ENCODE results near the gene CHRNB2.

The CHRNB2 gene

DNA sequence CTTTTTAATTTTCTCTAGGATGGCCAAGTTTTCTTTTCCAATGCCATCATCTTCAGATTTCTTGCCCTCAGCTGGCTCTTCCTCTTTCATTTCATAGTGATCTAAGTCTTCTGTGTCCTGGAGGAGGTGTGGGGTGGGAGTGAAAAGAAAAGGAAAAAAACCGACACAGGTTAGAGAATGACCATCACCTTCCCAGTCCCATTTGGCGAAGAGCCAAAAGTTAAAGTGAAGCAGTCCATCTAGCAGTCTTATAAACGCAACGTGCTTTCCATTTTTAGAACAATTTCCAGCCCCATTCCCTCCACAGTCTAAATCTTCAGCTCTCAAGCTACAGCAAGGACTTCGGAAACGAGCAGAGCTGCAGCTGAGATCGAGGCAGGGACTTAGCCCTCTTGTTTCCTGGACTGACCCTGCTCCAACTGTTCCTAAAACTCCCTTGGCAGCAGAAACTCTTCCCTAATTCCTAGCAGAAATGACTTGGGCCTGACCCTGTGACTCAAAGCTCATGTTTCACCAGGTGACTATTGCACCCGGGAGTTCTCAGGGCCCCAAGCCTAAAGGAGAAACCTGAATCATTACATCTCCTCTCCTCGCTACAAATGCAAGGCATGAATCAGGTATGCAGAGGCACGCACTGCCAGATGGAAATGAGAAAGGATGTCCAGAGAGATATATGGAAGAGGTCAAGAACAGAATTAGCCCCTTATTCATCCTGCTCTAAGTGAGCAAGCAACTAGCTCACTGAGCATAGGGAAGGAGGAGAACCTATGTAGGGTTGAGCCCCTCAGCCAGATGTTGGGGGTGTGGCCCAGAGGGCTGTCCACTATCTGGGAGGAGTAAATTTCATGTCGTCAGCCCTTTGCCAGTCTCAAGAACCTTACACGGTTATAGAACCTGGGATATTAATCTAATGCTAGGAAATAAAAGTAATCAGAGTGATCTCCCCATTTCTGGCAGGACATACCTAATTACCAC is 14.2 kb upstream of the CHRNB2 start:
- DNase-seq, result no peak

DNA sequence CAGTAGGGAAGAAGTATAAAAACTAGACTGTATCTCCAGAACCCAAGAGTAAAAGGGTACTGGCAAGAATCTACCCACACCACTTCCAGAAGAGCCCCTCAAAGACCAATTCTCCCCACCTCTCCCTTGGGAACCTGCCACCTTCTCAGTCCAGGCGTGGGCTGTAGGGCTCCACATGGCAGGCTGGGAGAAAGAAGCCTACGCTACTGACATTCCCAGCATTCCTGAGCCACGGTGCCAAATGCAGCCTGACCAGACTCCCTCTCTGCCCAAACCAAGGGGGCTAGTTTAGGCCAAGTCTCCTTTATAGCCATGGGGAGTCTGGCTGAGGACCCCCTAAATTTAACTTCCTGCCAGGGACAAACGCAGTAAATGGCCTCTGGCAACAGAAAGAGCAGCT is 11.2 kb upstream of the CHRNB2 start:
- DNase-seq, result no peak

- no peak for DNase-seq
Observed at GRCh38 chr1:154557248-154557938, 10.2 kb upstream of the CHRNB2 start.

DNA sequence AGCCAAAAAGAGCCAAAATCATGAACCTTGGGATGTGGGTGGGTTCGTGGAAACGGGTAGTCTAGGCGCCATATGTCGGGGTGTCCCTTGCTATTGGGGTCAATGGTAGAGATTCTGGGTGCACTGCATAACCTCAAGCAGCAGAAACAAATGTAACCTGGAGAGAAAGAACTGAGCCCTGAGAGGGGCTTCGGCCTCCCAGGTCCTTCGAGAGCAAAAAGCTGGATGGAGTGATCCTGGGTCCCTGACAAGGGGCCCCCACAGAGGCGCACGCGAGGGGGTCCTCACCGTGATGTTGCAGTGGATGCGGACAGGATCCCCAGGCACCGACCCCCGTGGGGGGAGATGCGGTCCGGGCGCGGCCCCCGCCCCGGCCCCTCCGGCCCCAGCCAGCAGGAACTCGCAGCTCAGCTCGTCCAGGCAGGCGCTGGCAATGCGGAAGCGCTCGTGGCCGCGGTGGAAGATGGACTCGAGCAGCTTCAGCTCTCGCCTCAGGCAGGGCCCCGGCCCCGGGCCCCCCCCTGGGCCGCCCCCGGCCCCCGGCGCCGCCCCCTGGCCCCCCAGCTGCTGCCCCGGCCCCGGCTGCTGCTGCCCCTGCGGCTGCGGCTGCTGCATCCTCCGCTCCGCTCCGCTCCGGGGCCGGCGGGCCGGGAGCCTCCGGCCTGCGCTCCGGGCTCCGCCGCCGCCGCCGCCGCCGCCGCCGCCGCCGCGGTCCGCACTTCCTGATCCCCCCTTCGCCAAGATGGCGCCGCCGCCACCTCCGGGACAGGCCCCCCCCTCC is 9.4 kb upstream of the CHRNB2 start, which contains the start of gene UBE2Q1:
UBE2Q1 (minus strand) TSS at position 724 of the 781 bp plus-strand sequence; CDS start at position 615, 109 bp downstream.
- no peak for DNase-seq

DNA sequence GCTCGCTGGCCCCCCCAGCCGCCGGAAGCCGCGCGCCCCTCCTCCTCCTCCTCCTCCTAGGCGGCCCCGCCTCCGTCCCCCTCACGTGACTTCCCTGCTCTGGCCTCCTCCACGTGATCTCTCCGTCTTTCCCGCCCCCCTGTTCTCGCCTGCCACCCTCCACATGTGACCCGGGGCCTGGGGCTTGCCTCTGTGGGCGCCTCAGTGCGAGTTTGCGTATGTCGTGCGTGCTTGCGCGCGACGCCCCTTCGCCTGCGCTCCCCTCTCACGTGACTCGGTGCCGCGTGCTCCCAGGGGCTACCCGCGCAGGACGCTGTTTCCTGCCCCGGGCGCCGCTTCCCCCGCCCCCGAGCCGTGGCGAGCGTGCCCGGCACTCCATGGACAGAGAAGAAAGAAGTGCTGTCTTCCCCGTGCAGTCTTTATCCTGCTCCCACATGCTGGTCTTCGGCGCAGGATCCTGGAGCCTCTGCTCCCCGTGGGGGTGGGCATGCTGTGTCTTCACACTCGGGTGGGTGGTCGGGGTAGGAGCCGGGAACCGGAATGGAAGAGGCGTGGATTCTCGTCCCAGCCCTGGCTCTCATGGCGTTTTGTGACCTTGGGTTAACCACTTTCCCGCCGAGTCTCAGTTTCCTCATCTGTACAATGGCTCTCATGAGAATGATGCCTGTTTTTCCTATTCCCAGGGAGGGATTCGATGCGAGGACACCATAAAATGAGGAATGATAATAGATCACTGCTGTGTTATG is 8.7 kb upstream of the CHRNB2 start:
- peak; percentile 99 to 100 for DNase-seq

GRCh38 chr1:154559466-154560044 is 8.0 kb upstream of the CHRNB2 start:
- DNase-seq, result peak; percentile 94 to 96

DNA sequence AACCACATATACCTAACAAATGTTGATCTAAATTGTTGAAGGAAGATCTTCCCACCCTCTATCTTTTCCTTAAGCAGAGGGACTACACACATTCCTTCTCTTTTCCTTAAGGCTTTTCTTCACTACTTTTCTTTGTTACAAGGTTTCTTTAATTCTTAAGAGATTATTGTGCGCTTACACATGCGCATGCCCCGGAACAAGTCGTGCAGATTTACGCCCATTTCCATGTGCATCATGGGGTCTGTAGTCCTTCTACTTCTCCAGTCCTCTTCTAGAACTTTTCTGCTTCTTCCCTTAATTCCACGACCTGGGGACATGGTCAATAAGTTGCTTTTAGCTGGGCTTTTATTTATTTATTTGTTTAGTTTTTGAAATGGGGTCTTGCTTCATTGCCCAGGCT is 1.7 kb upstream of the CHRNB2 start:
- no peak for DNase-seq

DNA sequence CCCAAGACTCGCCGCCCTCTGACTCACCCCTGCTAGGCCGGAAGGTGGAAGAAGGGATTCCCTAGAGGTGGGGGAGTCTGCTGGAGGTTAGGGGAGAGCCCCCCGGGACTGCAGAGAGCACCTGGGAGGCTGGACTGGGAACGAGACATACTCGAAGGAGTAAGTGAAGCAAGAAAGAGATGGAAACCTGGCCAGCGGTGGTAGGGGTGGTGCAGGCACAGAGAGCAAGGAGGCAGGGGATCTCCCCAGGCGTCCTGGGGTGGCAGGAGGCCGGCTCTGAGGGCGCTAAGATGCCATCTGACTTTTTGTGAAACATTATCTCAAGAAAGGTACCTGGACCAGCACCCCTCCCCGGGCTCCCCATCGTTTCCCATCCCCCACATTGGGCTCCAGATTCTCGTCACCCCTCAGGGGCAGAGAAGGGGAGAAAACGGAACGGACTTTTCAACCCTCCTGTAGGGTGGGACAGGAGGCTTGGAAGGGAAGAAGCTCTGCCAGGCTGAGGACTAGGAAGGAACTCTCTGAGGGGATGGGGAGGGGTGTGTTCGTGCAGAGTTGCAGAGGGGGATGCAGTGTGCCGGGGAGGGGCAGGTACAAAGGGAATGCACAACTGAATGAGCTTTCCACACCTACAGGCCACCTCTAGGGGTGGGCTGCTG is 708 bp downstream of the CHRNB2 start:
- no peak for DNase-seq

GRCh38 chr1:154571244-154571963 is 3.8 kb downstream of the CHRNB2 start:
- DNase-seq, result no peak

DNA sequence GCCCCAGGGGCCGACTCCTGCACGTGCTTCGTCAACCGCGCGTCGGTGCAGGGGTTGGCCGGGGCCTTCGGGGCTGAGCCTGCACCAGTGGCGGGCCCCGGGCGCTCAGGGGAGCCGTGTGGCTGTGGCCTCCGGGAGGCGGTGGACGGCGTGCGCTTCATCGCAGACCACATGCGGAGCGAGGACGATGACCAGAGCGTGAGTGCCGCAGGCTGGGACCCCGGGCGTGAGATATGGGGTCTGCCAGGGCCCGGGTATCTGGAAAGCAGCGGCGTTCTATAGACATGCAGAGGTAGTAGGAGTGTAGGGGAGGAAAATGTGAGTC is 4.3 kb downstream of the CHRNB2 start:
- DNase-seq, result no peak

DNA sequence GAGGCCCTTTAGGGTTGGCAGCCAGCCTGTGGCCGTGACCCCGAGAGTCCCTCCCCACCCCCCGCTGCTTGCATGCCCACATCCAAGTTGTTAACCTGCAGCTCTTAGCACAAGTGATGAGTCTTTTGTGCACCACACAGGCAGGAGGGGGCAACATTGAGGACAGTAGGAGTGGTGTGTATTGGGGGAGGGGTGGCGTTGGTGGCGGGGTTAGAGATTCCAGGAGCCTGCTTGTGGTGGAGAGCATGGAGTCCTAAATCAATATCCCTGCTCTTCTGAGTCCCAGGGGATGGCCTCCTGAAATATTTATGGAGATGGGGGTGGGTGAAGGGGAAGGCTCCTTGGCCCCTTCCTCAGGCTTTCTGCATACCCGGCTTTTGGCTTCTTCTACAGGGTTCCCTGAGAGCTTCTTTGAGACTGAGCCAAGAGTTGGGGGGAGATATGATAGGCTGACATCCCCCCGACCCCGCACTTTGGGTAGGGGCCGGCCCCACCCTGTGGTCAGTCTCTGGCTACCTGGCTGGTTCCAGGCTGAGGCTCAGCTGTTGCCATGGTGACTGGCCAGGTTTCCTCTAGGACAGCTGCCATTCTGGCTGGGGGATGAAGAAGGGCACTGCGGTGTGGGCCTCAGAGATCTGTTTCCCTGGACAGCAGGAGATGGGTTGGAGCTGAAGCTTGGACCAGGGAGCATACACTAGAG is 5.0 kb downstream of the CHRNB2 start:
- DNase-seq, result peak in 1 of 2 experiments; percentile 26

DNA sequence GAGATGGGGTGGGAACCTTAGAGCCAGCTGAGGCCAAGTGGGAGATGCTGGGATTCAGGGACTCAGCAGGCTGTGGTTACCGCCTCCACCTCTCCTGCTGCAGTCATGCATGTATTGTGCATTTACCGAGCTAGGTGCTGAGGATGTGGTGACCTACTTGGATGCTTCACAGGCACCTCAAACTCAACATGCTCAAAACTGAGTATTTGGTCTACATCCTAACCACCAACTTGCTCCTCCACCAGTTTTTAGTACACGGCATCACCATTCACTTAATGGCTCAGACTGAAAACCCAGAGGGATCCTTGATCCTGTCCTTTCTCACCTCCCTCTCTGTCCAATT is 5.6 kb downstream of the CHRNB2 start:
- peak in 1 of 2 experiments; percentile 50 for DNase-seq

DNA sequence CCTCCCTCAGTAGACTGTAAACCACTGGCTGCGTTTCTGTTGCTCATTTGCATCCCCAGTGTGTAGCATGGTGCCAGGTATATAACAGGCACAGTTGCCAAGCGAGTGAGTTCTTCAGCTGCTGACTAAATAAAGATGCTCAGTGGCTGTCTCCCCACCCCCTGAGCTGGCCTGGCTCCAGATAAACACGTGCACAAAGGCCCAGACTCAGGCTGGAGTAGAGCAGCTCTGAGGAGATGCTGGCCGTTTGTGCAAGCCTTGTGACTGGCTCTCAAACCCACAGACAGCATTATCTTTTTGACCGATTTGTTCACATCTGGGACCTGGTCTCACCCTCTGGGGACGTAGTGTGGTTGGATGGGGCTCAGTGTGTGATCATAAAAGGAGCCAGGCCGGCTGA is 7.1 kb downstream of the CHRNB2 start:
- DNase-seq, result peak; percentile 39 to 57

- no peak for DNase-seq
Observed at GRCh38 chr1:154575147-154575927, 7.8 kb downstream of the CHRNB2 start.

DNA sequence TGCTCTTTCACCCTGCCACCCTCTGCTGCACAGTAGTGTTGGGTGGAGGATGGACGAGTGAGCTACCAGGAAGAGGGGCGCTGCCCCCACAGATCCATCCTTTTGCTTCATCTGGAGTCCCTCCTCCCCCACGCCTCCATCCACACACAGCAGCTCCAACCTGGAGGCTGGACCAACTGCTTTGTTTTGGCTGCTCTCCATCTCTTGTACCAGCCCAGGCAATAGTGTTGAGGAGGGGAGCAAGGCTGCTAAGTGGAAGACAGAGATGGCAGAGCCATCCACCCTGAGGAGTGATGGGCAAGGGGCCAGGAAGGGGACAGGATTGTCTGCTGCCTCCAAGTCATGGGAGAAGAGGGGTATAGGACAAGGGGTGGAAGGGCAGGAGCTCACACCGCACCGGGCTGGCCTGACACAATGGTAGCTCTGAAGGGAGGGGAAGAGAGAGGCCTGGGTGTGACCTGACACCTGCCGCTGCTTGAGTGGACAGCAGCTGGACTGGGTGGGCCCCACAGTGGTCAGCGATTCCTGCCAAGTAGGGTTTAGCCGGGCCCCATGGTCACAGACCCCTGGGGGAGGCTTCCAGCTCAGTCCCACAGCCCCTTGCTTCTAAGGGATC is 8.5 kb downstream of the CHRNB2 start:
- DNase-seq, result no peak

DNA sequence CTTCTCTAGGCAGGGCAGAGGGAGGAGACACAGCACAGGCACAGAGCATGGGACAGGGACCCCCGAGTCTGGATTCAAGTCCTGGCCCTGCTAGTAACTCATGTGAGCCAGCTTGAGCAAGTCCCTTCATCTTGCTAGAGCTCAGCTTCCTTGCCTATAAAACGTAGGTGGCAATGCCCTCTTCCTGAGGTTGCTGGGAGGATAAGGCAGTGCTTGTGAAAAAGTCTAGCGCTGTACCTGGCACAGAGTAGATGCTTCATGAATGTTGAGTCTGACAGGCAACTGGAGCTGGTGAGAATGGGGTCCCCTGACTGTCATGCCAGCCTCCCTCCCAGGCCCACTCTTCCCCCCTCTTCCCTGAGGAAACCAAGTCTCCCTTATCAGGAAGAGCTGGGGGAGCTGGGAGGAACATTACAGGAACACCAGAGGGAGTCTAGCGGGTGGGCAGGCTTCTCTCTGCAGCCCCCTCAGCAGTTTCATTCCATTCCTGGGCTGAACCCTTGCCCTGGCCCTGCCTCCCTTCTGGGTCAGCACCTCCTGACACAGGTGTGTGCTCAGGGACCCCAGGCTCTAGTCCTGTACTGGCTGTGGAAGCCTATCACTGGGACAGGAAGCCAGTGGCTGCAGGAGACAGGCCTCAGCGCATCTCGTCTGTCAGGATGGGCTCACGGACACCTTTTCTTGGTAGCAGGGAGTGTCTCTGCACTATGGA is 9.9 kb downstream of the CHRNB2 start:
- DNase-seq, result no peak

- no peak for DNase-seq
Observed at GRCh38 chr1:154578058-154578418, 10.5 kb downstream of the CHRNB2 start.

DNA sequence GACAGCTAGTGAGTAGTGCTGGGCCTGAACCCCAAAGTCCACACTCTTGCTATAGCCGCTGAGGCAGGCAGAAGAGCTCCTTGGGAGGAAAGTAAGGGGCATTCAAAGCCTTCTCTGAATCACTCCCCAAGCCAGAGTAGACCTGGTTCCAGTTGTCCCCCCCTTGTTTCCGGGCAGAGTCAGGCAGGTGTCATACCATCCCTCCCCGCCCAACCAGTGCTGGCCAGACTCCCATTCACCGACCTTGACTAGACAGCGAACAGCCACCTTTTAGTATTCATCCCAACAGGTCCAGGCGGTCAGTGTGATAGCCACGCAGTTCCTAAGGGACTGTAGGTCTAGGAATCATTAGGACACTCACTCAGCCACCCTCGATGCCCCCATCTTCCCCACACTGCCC is 11.8 kb downstream of the CHRNB2 start:
- no peak for DNase-seq

Data from NCI-H187 (cell line).